SH-SY5Y (cell line): ENCODE data around the gene ELK4.

Experiments used
- GATA2 ChIP-seq: IDR thresholded peaks from 2 replicates; pipeline ENCODE4 v1.6.1; 2011; ENCODE audit warnings: mild to moderate bottlenecking, low read depth, low read length
- GATA3 ChIP-seq: IDR thresholded peaks from 2 replicates; pipeline ENCODE4 v1.6.1; 2011; ENCODE audit warnings: low read depth, mild to moderate bottlenecking, low read length, moderate library complexity

GRCh38 chr1:205676002-205676401, 44.2 kb upstream of the ELK4 start:
- TF ChIP-seq GATA2 (no peak), GATA3 (no peak)
